Measurements from ENCODE around the gene ZNF500. TPM values are rescaled to one million over a fixed set of nuclear protein-coding genes. Genes with fewer than 3 reads are reported as not detected.

The ZNF500 gene
- total RNA-seq, 1 donor from 2014 or later, result 14.6 TPM

- H3K9me3 ChIP-seq (ENCODE audit: insufficient read depth, low read depth, low read length), result no peaks in the 10 kb centered on the region
- no peak overlapping the region for H3K4me2 ChIP-seq (ENCODE audit: low read length)
- H3K79me2 ChIP-seq (ENCODE audit: insufficient read depth, low read length), result no peaks in the 10 kb centered on the region
- H4K20me1 ChIP-seq (ENCODE audit: insufficient read depth, low read length), result peaks cover 3% of the 10 kb centered on the region
- no peak for DNase-seq (ENCODE audit: low read depth)
- H3K4me1 ChIP-seq (ENCODE audit: insufficient read depth, low read length), result no peaks in the 10 kb centered on the region
- FAIRE-seq, result no peak
- no peak overlapping the region for H3K4me3 Mint-ChIP-seq (ENCODE audit: unreplicated experiment)
- peaks cover 16% of the 10 kb centered on the region for H3K36me3 ChIP-seq (ENCODE audit: insufficient read depth, low read length)
- H3K27me3 Mint-ChIP-seq (ENCODE audit: low read depth, unreplicated experiment), result no peaks in the 10 kb centered on the region
- no peak overlapping the region for H3K4me3 ChIP-seq (ENCODE audit: insufficient read depth, low read depth, low read length)
- H3K27ac ChIP-seq (ENCODE audit: low read depth, low read length), result no peak overlapping the region
- no peak overlapping the region for H3K9ac ChIP-seq (ENCODE audit: low read length)
- no peaks in the 10 kb centered on the region for H3K27me3 ChIP-seq (ENCODE audit: insufficient read depth, low read length)
- H2AFZ ChIP-seq (ENCODE audit: low read depth, low read length), result no peak overlapping the region
- H3K36me3 Mint-ChIP-seq (ENCODE audit: low read depth, unreplicated experiment), result peaks cover 23% of the 10 kb centered on the region
- peak overlapping the region; percentile 14 for H3K27ac Mint-ChIP-seq (ENCODE audit: unreplicated experiment)
- no peaks in the 10 kb centered on the region for H3K4me1 Mint-ChIP-seq (ENCODE audit: low read depth, unreplicated experiment)
- no peaks in the 10 kb centered on the region for H3K9me3 Mint-ChIP-seq (ENCODE audit: unreplicated experiment)
- TF ChIP-seq, protein P1, sequence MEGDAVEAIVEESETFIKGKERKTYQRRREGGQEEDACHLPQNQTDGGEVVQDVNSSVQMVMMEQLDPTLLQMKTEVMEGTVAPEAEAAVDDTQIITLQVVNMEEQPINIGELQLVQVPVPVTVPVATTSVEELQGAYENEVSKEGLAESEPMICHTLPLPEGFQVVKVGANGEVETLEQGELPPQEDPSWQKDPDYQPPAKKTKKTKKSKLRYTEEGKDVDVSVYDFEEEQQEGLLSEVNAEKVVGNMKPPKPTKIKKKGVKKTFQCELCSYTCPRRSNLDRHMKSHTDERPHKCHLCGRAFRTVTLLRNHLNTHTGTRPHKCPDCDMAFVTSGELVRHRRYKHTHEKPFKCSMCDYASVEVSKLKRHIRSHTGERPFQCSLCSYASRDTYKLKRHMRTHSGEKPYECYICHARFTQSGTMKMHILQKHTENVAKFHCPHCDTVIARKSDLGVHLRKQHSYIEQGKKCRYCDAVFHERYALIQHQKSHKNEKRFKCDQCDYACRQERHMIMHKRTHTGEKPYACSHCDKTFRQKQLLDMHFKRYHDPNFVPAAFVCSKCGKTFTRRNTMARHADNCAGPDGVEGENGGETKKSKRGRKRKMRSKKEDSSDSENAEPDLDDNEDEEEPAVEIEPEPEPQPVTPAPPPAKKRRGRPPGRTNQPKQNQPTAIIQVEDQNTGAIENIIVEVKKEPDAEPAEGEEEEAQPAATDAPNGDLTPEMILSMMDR (IDR thresholded peaks at IDR 0.05; ENCODE audit: insufficient read depth, low read depth, low read length), result no peak
- no peak for TF ChIP-seq EZH2 (IDR thresholded peaks at IDR 0.05; ENCODE audit: insufficient read depth, low read length)
Measured at GRCh38 chr16:4814046-4814445, 47.1 kb upstream of the ZNF500 start.

- Mint-ChIP-seq H3K27me3 (ENCODE audit: low read depth, unreplicated experiment) (no peaks in the 10 kb centered on the region), H3K36me3 (ENCODE audit: low read depth, unreplicated experiment) (peaks cover 19% of the 10 kb centered on the region), H3K4me1 (ENCODE audit: low read depth, unreplicated experiment) (no peaks in the 10 kb centered on the region), H3K27ac (ENCODE audit: unreplicated experiment) (no peak overlapping the region), H3K9me3 (ENCODE audit: unreplicated experiment) (no peaks in the 10 kb centered on the region), H3K4me3 (ENCODE audit: unreplicated experiment) (no peak overlapping the region)
- Histone ChIP-seq H3K9ac (ENCODE audit: low read length) (no peak overlapping the region), H4K20me1 (ENCODE audit: insufficient read depth, low read length) (peaks cover 4% of the 10 kb centered on the region), H3K36me3 (ENCODE audit: insufficient read depth, low read length) (peaks cover 16% of the 10 kb centered on the region), H3K9me3 (ENCODE audit: insufficient read depth, low read depth, low read length) (no peaks in the 10 kb centered on the region), H3K4me1 (ENCODE audit: insufficient read depth, low read length) (no peaks in the 10 kb centered on the region), H3K4me3 (ENCODE audit: insufficient read depth, low read depth, low read length) (no peak overlapping the region), H2AFZ (ENCODE audit: low read depth, low read length) (no peak overlapping the region), H3K4me2 (ENCODE audit: low read length) (no peak overlapping the region), H3K27me3 (ENCODE audit: insufficient read depth, low read length) (no peaks in the 10 kb centered on the region), H3K27ac (ENCODE audit: low read depth, low read length) (no peak overlapping the region), H3K79me2 (ENCODE audit: insufficient read depth, low read length) (no peaks in the 10 kb centered on the region)
- FAIRE-seq (no peak), DNase-seq (ENCODE audit: low read depth) (no peak)
- no peak for TF ChIP-seq EZH2 (IDR thresholded peaks at IDR 0.05; ENCODE audit: insufficient read depth, low read length)
- TF ChIP-seq, protein P1 (IDR thresholded peaks at IDR 0.05; ENCODE audit: insufficient read depth, low read depth, low read length), result no peak
Measured at GRCh38 chr16:4813251-4814003, 46.5 kb upstream of the ZNF500 start.

DNA sequence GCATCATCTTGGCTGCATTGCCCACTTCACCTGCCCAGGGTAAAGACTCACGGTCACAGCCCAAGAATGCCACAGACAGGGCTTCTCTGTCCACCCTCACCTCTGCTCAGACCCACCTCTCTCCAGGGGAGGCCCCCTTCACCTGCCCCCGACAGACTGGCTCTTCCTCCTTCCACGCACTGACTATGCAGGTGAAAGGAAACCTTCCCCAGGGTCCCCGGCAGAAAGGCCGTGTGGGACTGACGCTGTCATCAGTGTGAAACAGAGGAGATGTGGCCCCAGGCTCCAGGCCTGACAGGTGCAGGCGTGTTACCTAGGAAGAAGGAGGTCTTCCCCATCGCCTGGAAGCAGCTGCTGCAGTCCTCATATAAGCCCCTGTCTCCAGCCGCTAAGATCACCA is 44.8 kb upstream of the ZNF500 start:
- no peaks in the 10 kb centered on the region for H3K4me1 ChIP-seq (ENCODE audit: insufficient read depth, low read length)
- no peak overlapping the region for H3K4me3 ChIP-seq (ENCODE audit: insufficient read depth, low read depth, low read length)
- Mint-ChIP-seq H3K4me3 (ENCODE audit: unreplicated experiment) (no peak overlapping the region), H3K4me1 (ENCODE audit: low read depth, unreplicated experiment) (no peaks in the 10 kb centered on the region), H3K27ac (ENCODE audit: unreplicated experiment) (no peak overlapping the region), H3K27me3 (ENCODE audit: low read depth, unreplicated experiment) (no peaks in the 10 kb centered on the region), H3K36me3 (ENCODE audit: low read depth, unreplicated experiment) (peaks cover 15% of the 10 kb centered on the region), H3K9me3 (ENCODE audit: unreplicated experiment) (no peaks in the 10 kb centered on the region)
- no peak overlapping the region for H2AFZ ChIP-seq (ENCODE audit: low read depth, low read length)
- H3K4me2 ChIP-seq (ENCODE audit: low read length), result no peak overlapping the region
- no peak for FAIRE-seq
- no peaks in the 10 kb centered on the region for H3K27me3 ChIP-seq (ENCODE audit: insufficient read depth, low read length)
- no peak for DNase-seq (ENCODE audit: low read depth)
- peaks cover 4% of the 10 kb centered on the region for H4K20me1 ChIP-seq (ENCODE audit: insufficient read depth, low read length)
- no peak overlapping the region for H3K27ac ChIP-seq (ENCODE audit: low read depth, low read length)
- H3K79me2 ChIP-seq (ENCODE audit: insufficient read depth, low read length), result no peaks in the 10 kb centered on the region
- H3K9me3 ChIP-seq (ENCODE audit: insufficient read depth, low read depth, low read length), result no peaks in the 10 kb centered on the region
- H3K9ac ChIP-seq (ENCODE audit: low read length), result no peak overlapping the region
- no peak for TF ChIP-seq EZH2 (IDR thresholded peaks at IDR 0.05; ENCODE audit: insufficient read depth, low read length)
- TF ChIP-seq, protein P1 (IDR thresholded peaks at IDR 0.05; ENCODE audit: insufficient read depth, low read depth, low read length), result no peak
- peaks cover 19% of the 10 kb centered on the region for H3K36me3 ChIP-seq (ENCODE audit: insufficient read depth, low read length)

Measured in astrocyte (in vitro differentiated cells and primary cell).